HG03196 (cell line): Measurements from ENCODE around the gene ATIC.

ENCODE experiments used
- ATAC-seq: cut with Tn5 transposase; IDR thresholded peaks from one replicate; pipeline ENCODE4 v1.9.1; 2021; ENCODE audit not compliant: unreplicated experiment

Gene ATIC

DNA sequence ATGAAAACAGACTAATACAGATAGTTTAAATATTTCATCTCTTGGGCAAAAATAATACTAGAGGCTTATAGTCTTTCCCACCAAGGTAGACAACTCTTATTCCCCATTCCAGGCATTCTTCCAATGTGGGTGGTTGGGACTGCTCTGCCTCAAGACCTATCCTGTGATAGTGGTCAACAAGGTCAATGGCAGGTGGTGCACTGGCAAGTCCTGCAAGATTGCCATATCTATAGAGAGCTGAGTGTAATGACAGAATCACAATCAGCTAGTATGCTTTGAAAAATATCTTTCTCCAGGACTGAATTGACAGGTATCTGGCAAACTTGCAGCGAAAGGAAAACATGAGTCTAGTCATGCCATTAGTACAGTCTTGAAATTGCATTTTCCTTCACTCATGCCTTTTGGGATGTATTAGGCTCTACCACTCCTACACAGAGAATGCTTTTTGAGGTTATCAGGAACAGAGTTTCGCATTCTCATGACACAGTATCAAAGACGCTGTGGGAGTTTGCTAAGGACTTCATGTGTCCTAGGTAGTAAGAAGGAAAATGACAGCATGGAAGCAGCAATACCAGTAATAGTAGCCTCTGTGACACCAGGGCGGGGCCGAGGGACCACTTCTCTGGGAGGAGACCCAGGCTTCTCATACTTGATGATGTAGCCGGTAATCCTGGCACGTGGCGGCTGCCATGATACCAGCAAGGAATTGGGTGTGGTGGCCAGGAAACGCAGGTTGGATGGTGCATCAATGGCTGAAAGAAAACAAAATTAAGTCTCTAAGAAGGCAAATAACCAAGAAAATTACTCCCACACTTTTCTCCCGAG lies 63.0 kb downstream of the ATIC start:
- no peak for ATAC-seq

- no peak for ATAC-seq
These were observed 63.6 kb downstream of the ATIC start for GRCh38 chr2:215375467-215375830.

DNA sequence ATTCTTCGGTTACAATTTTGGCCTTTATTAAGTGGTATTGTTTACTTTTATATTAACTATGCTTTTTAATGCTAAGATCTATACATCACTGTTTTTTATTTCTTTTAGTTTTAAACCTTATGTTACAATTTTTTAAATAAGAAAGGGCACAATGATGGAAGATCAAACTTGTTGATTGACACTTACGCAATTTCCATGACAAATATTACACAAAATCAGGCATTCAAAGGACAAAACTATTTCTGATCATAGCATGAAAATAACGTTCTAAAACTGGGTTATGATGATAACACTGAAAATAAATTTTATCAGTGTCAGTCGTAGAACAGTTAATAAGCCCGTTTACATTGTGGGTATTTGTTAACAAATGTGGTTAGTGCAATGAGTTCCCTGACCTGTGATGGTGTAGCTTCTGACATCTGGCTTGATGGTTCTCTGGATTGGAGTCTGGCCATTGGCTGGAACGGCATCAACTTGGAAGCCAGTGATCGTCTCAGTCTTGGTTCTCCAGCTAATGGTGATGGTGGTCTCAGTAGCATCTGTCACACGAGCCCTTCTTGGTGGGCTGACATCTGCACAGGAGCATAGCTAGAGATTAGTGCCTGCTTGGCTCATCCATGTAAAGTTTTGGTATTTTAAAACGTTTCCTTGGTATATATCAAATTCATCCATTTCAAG lies 64.4 kb downstream of the ATIC start:
- no peak for ATAC-seq

GRCh38 chr2:215377283-215377682 lies 65.4 kb downstream of the ATIC start:
- no peak for ATAC-seq

GRCh38 chr2:215378045-215378444 lies 66.2 kb downstream of the ATIC start:
- no peak for ATAC-seq

DNA sequence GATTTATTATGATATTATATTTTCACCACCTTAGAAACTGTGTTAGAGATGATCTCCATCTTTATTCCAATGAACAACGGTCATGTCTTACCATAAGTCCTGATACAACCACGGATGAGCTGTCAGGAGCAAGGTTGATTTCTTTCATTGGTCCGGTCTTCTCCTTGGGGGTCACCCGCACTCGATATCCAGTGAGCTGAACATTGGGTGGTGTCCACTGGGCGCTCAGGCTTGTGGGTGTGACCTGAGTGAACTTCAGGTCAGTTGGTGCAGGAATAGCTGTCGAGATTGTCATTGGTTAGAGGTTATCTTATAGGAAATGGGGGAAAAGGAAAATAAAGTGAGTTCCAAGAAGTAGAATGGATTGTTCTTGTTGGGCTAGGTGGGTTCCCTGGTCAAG lies 67.2 kb downstream of the ATIC start:
- no peak for ATAC-seq

DNA sequence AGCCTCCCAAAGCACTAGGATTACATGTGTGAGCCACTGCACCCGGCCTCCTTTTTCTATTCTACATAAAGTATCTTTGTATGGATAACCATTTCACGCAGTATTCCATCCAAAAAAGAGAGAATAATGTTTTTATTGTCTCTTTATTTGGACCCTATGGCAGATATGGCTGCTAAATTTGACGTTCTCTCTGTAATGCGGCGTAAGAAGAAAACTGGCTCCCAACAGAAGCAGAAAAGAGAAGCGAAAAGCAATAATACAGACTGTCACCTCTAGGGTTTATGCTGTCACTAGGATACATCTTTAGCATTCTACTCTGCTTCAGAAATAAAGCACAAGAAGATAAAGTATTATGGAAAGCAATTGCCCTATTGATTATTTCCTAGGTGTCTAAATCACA lies 68.1 kb downstream of the ATIC start:
- no peak for ATAC-seq

DNA sequence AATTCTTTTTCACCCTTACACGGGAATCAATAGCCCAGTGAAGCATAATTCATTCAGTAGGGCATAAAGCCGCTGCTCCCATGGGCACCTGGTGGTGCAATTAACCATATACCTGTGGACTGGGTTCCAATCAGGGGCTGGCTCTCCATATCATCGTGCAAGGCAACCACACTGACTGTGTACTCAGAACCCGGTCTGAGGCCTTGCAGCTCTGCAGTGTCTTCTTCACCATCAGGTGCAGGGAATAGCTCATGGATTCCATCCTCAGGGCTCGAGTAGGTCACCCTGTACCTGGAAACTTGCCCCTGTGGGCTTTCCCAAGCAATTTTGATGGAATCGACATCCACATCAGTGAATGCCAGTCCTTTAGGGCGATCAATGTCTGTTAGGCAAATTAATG lies 68.8 kb downstream of the ATIC start:
- ATAC-seq: no peak

DNA sequence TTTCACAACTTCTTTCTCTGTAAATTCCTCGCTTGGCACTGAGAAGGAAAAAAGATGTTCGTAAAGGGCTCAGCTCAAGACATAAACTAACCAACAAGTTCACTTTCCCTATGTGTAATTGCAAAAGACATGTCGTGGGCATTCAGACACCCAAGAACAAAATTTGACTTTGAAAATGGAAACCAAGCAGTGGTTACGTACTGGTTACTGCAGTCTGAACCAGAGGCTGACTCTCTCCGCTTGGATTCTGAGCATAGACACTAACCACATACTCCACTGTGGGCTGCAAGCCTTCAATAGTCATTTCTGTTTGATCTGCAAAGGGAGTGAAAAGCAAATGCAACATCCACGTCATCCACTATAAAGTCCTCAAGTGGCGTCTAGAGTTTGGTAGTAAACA lies 70.2 kb downstream of the ATIC start:
- ATAC-seq: no peak

DNA sequence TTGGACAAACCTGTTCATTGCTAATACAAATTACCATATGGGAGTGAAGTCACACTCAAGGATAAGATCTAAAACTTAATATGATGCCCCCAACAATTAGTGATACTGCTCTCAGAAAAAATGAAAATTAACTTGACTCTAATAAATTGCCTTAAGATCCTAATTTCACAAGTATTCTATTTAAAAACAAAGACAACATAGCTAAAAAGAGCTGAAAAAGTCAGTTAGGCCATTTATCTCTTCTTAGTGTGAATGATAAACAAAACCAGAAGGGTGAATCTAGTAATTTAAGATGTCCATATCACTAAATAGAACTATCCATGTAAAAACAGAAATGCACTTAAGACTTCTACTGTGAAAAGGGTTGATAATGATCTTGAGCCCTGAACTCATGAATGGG lies 70.6 kb downstream of the ATIC start:
- ATAC-seq: no peak

DNA sequence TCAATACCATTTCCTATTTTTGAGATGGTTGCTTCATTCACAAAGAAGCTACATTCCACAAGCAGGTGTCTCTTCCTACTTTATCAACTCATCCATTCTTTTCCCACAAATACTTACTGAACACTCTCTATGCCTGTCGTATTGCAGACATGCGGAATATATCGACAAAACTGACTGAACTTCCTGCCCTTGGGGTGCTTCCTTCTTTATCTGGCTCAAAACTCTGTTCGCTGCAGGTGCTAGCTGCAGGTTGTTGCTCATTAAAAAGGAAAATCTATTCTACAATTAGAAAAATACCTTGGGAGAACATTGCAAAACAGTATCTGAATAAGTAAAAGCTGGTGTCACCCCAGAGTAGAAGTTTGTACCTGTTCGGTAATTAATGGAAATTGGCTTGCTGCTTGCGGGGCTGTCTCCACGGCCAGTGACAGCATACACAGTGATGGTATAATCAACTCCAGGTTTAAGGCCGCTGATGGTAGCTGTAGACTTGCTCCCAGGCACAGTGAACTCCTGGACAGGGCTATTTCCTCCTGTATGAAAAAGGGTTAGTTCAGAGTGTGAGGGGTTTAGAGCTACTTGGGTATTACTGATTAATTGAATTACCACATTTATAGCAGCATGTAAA lies 71.9 kb downstream of the ATIC start:
- ATAC-seq: no peak

GRCh38 chr2:215384710-215385109 lies 72.9 kb downstream of the ATIC start:
- ATAC-seq: no peak

GRCh38 chr2:215386566-215386965 lies 74.7 kb downstream of the ATIC start:
- ATAC-seq: no peak

DNA sequence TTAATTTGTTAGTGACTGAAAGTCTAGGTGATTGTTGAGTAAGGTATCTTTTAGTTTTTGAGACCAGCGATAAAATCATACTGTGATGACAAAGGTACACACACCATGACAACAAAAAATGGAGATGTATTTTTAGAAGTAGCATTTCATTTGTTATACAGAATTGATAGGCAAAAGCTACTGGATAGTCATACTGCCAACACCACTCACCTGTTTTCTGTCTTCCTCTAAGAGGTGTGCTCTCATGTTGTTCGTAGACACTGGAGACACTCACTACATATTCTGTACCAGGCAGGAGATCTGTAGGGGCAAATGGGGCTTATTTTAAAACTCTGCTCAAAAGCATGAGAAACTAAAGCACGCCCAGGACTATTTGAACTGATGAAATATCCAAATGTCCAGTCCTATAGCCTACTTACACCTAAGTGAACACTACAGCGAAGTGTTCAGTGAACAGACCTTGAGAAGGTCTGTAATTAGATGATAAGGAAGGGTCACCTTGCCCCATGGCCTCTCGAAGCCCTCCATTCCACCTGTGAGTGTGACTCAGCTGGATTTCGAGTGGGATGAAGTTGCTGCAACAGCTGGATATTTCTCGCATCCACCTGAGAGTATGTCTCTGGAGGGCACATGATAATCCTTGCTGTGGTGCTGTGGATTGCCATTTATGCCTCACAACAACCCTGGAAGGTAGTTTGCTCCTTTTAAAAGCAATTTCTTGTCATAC lies 76.3 kb downstream of the ATIC start:
- ATAC-seq: no peak

DNA sequence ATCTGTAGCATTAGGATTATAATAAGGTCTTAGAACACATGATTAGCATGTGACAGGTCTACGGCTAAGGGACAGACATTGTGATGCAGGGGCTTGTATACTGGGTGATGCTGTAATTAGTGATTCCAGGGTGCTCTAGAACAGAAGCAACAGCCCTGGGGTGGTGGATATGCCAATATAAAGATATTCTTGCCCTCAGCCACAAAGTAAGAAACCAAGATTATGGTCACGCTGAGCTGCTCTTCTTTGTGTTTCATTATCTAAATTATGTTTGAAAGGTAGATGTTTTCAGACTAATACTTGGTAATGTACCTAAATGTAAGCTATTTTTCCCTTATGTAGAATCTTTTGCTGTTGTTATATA lies 78.7 kb downstream of the ATIC start:
- no peak for ATAC-seq

GRCh38 chr2:215391531-215391930 lies 79.7 kb downstream of the ATIC start:
- no peak for ATAC-seq

GRCh38 chr2:215392164-215392563 lies 80.3 kb downstream of the ATIC start:
- no peak for ATAC-seq

DNA sequence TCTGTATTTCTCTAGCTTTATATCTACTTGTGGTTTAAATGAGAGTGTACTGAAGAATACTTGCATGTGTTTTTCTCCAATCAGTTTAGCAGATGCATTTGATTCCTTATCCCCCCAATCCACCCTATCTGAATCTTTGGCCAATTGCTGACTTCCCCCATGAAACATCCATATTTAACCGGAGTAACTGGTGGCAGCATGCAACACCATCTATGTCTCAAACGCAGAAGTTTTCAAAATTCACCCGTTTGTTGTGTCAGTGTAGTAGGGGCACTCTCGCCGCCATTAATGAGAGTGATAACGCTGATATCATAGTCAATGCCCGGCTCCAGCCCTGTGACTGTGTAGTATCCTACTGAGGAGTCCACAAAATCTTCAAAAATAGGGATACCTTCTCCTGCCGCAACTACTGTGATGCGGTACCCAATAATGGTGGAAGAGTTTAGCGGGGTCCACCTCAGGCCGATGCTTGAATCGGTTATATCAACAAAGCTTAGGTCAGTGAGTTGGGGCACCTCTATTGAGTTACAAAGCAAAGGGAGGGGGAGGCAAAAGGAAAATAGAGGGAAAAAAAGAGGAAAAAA lies 80.9 kb downstream of the ATIC start:
- no peak for ATAC-seq

- ATAC-seq: no peak
These were observed 82.4 kb downstream of the ATIC start for GRCh38 chr2:215394102-215394805.

DNA sequence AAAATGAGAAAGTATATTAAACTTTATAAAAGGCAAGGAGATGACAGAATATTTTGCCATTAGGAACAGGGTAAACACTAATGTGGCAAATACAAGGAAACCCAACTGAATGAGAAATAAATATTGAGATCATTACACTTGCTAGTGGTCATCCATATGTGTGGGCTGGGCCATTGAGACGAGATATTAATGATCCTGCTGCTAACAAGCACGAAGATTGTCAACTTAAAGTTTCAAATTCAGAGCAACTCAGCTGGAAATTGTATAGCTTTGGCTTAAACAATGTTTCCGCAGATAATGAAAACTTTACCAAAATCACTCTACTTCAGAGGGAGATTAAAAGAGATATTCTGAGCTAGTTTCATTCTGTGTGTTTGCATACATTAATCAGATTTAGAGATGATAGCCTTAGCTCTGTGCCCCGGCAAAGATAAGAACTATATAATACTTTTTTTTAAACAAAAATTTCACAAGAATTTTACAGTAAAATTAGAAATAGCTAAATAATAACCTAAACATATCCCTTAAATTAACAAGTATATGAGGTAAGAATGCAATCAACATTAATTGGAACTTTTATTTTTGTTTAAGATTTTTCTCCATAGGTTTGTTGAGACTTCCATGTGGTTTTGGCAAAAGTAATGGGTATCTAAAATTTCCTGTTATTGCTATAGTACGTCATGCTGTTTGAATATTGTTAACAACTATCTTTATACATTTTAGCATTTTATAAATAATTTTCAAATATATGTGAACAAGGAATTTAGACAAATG lies 84.0 kb downstream of the ATIC start:
- ATAC-seq: no peak
